ENCODE data around the gene SLCO3A1. TPM values are rescaled to one million over a fixed set of nuclear protein-coding genes. Genes with fewer than 3 reads are reported as not detected.

The SLCO3A1 gene
- total RNA-seq, 1 donor = 8.6 TPM

DNA sequence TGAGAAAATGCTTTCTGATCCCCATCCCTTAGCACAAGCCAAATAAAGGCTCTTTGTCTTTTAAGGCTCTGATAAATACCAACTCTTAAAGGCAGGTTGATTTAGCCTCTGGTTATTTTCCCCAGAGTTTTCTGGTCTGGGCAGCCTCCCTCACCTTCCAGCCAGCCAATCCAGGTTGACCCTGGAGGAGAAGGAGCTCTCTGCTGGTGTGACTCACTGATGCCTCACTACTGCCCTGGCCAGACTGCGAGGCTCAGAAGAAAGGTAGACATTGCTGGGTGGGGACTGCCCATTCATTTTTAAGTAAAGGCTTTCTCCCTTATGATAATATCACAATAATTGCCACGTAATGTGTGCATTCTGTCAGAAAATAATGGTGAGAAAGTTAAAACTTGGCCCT lies 37.1 kb downstream of the SLCO3A1 start:
- TF ChIP-seq, protein P1, sequence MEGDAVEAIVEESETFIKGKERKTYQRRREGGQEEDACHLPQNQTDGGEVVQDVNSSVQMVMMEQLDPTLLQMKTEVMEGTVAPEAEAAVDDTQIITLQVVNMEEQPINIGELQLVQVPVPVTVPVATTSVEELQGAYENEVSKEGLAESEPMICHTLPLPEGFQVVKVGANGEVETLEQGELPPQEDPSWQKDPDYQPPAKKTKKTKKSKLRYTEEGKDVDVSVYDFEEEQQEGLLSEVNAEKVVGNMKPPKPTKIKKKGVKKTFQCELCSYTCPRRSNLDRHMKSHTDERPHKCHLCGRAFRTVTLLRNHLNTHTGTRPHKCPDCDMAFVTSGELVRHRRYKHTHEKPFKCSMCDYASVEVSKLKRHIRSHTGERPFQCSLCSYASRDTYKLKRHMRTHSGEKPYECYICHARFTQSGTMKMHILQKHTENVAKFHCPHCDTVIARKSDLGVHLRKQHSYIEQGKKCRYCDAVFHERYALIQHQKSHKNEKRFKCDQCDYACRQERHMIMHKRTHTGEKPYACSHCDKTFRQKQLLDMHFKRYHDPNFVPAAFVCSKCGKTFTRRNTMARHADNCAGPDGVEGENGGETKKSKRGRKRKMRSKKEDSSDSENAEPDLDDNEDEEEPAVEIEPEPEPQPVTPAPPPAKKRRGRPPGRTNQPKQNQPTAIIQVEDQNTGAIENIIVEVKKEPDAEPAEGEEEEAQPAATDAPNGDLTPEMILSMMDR (IDR thresholded peaks at IDR 0.05; ENCODE audit: insufficient read depth, low read depth, low read length) = no peak
- DNase-seq (ENCODE audit: low read depth) = no peak
- no peak overlapping the region for H3K4me3 ChIP-seq (ENCODE audit: low read depth, low read length)

DNA sequence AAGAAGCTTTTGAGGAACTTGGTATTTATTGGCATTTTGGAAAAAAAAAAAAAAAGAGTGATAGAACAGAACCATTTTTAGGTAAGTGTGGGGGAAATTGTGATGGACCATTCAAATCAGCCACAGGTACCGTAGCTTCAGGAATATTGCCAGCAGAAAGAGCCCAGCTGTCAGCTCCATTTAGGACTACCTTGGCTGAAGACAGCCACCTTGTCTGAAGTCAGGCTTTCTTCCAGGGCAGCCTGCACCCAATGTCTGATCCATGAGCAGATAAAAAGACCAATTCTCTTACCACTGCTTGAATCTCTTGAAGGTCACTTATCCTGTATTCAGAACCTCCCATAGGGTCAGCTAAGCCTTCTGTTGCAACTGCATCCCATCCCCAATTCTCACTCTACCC lies 37.6 kb downstream of the SLCO3A1 start:
- no peak overlapping the region for H3K4me3 ChIP-seq (ENCODE audit: low read depth, low read length)
- DNase-seq (ENCODE audit: low read depth) = no peak
- TF ChIP-seq, protein P1 (IDR thresholded peaks at IDR 0.05; ENCODE audit: insufficient read depth, low read depth, low read length) = no peak

DNA sequence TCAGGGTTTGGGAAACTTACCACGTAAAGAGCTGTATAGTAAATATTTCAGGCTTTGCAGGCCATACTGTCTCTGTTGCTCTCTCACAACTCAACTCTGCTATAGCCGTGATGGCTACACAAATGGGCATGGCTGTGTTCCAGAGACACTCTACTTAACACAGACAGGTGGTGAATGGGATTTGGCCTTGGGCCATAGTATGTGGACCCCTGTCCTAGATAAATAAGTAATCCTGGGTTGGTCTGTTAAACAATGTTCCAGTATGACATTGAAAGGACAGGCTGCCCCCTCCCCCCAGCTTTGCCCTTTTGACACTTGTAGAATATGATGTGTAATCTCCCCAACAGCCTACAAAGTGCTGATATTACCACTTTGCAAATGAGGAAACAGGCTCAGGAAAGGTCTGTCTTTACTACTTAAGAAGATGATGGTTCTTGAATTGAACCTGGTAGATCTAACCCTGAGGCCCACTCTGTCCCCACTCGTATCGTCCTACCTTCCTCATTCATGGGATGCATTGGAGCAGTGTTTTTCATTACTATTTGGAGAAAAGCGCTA lies 38.4 kb downstream of the SLCO3A1 start:
- no peak overlapping the region for H3K4me3 ChIP-seq (ENCODE audit: low read depth, low read length)
- TF ChIP-seq, protein P1 (IDR thresholded peaks at IDR 0.05; ENCODE audit: insufficient read depth, low read depth, low read length) = no peak
- DNase-seq (ENCODE audit: low read depth) = no peak

GRCh38 chr15:91892436-91892835 lies 38.9 kb downstream of the SLCO3A1 start:
- no peak overlapping the region for H3K4me3 ChIP-seq (ENCODE audit: low read depth, low read length)
- TF ChIP-seq, protein P1 (IDR thresholded peaks at IDR 0.05; ENCODE audit: insufficient read depth, low read depth, low read length) = no peak
- DNase-seq (ENCODE audit: low read depth) = no peak

DNA sequence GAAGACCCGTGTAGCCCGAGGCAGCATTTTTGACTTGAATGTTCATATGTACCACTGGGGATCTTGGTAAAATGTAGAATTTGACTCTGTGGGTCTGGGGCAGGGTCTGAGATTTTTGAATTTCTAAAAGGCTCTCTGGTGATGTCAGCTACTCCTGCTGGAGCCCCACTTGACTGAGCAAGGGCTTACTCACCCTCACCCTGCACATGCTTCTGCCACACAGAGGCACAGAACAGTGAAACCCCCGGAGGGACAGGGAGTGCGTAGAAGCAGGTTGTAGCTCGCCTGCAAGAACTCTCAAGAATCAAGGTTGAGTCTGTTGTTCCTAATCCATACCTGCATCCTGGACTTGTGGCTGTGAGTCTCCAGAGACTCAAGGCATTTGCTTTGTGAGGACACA lies 41.1 kb downstream of the SLCO3A1 start:
- no peak for DNase-seq (ENCODE audit: low read depth)
- H3K4me3 ChIP-seq (ENCODE audit: low read depth, low read length) = no peak overlapping the region
- TF ChIP-seq, protein P1 (IDR thresholded peaks at IDR 0.05; ENCODE audit: insufficient read depth, low read depth, low read length) = no peak

GRCh38 chr15:91895051-91895450 lies 41.5 kb downstream of the SLCO3A1 start:
- no peak overlapping the region for H3K4me3 ChIP-seq (ENCODE audit: low read depth, low read length)
- no peak for DNase-seq (ENCODE audit: low read depth)
- TF ChIP-seq, protein P1 (IDR thresholded peaks at IDR 0.05; ENCODE audit: insufficient read depth, low read depth, low read length) = no peak

Data from fibroblast of villous mesenchyme (primary cell).